ENCODE results near the gene ABHD16A.

The ABHD16A gene

DNA sequence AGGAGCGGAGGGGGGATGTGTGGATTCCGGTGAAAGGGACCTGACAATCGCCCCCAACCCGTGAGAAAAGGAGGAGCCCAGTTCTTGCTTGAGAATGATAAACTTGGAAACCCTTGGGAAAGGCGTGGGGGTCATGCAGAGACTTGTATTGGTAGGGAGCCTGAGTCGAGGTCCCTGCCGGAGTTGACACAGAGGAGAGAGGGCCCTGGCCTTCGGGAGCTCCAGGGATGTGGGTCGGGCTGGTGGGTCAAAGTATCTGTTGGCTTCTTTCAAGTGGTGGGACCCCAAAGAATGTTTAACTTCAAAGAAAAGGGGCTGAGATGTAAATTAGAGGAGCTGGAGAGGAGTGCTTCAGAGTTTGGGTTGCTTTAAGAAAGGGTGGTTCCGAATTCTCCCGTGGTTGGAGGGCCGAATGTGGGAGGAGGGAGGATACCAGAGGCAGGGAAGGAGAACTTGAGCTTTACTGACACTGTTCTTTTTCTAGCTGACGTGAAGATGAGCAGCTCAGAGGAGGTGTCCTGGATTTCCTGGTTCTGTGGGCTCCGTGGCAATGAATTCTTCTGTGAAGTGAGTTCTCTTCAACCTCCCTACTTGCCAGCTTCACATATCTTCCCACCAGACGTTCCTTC, 36.7 kb downstream of the ABHD16A start:
- H3K36me3 Mint-ChIP-seq, result peaks cover 16% of the 10 kb centered on the region
- H3K27ac Mint-ChIP-seq, result peak overlapping the region; percentile 97
- no peaks in the 10 kb centered on the region for H3K27me3 Mint-ChIP-seq
- peaks cover 55% of the 10 kb centered on the region for H3K4me1 Mint-ChIP-seq (ENCODE audit: low read depth)
- no peaks in the 10 kb centered on the region for H3K9me3 Mint-ChIP-seq (ENCODE audit: low read depth)
- H3K4me3 Mint-ChIP-seq, result peak overlapping the region; percentile 93

DNA sequence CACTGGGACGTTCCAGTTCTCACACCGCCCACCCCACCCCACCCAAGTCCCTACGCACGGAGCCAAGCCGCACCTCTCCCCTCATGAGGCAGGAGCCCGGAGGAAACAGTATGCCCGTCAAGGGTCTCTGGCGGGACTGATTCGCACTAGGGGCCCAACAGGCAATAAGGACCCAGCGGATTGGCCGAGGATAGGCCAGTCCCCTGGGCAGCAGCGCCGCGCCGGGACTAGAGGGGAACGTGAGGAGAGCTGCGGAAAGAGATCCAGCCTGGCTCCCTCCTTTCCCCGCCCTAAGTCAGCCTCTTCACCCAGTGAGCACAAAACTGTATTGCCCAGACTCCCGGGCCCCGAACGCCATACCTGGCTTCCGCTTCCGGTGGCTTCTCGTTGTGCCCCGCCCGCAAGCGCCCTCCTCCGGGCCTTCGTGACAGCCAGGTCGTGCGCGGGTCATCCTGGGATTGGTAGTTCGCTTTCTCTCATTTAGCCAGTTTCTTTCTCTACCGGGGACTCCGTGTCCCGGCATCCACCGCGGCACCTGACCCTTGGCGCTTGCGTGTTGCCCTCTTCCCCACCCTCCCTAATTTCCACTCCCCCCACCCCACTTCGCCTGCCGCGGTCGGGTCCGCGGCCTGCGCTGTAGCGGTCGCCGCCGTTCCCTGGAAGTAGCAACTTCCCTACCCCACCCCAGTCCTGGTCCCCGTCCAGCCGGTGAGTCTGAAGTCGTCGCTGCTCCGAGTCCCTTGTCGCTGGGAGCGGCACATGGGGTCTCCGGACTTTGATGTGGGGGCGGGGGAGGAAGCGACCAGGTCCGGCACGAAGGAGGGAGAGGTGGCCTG, 37.4 kb downstream of the ABHD16A start, which contains the start of gene CSNK2B:
CSNK2B (plus strand) TSS at position 580 of the 836 bp plus-strand sequence. CDS start 752 bp downstream, outside the sequence.
- H3K36me3 Mint-ChIP-seq, result peaks cover 16% of the 10 kb centered on the region
- no peaks in the 10 kb centered on the region for H3K27me3 Mint-ChIP-seq
- H3K9me3 Mint-ChIP-seq (ENCODE audit: low read depth), result no peaks in the 10 kb centered on the region
- peaks cover 60% of the 10 kb centered on the region for H3K4me1 Mint-ChIP-seq (ENCODE audit: low read depth)
- H3K4me3 Mint-ChIP-seq, result peak within 1 kb of the TSS; percentile 93
- peak within 1 kb of the TSS; percentile 97 for H3K27ac Mint-ChIP-seq

DNA sequence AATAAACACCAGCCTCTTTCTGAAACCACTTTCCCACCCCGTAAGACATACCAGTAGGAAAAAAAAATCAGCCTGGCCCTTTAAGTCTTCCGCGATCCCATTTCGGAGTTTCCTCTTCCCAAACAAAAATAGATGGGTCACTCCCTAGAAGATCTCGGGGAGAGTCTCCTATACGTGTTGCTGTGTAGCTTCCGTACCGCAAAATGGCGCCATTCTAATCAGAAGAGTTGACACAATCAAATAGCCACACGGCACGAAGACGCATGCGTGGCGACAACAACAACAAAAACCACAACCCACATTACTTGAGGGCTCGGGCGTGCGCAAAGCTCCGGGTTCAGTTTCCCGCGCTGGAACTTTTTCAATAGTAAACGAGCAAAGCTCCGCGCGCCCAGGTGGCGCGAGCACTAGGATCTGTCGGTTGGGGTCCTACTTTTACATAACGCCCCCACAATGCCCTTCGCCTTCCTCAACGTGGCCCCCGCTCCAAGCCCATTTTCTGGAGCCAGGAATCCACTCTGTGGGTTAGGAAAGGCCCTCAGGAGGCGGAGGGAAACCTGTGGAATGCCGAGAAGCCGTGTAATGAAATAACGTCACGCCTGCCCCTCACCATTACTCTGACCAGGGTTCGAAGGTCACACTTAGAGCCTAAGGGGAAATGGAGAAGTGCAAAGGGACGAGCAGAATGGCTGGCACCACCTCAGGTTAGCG, 38.2 kb downstream of the ABHD16A start, which contains the start of gene GPANK1:
GPANK1 (minus strand) TSS at position 208 of the 711 bp plus-strand sequence. CDS start 519 bp downstream, outside the sequence.
- no peaks in the 10 kb centered on the region for H3K27me3 Mint-ChIP-seq
- no peaks in the 10 kb centered on the region for H3K9me3 Mint-ChIP-seq (ENCODE audit: low read depth)
- peak within 1 kb of the TSS; percentile 93 for H3K4me3 Mint-ChIP-seq
- H3K27ac Mint-ChIP-seq, result peak within 1 kb of the TSS; percentile 97
- peaks cover 16% of the 10 kb centered on the region for H3K36me3 Mint-ChIP-seq
- H3K4me1 Mint-ChIP-seq (ENCODE audit: low read depth), result peaks cover 62% of the 10 kb centered on the region

DNA sequence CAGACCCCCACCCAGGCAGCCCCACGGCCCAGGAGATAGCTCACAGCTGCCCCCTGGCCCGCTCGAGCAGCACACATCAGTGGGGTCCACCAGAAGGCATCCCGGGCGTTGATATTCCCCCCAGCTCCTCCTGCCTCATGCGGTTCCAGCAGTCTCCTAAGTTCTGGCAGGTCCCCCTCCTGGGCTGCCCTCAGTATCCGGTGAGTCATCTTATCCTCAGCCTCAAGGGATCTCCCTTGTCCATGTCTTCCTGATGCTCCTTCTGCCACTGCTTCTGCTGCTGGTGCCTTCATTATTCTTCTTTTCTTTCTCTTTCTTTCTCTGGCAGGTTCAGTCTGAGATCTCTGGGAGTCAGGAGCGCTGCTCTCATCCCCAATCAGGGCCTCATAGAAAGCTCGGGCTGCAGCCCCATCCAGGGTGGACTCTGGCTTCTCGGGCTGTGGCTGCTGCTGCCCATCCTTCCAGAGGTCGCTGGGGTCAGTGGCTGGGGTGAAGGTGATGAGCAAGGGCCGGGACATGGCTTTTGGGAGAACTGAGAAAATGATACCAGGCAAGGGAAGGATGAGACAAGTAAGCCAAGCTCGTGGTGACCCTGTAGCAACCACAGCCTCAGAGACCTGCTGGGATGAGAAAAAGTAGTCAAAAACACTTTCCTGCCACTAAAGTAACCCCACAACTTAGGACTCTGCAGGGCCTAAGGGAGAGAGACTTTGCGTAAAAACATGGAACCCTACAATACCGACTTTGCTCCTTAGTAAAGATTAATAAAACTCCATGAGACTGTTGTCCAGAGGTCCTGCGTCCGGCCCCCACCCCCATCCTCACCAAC, 38.9 kb downstream of the ABHD16A start:
- H3K9me3 Mint-ChIP-seq (ENCODE audit: low read depth), result no peaks in the 10 kb centered on the region
- H3K27me3 Mint-ChIP-seq, result no peaks in the 10 kb centered on the region
- peak overlapping the region; percentile 93 for H3K4me3 Mint-ChIP-seq
- peak overlapping the region; percentile 97 for H3K27ac Mint-ChIP-seq
- peaks cover 68% of the 10 kb centered on the region for H3K4me1 Mint-ChIP-seq (ENCODE audit: low read depth)
- H3K36me3 Mint-ChIP-seq, result peaks cover 16% of the 10 kb centered on the region

DNA sequence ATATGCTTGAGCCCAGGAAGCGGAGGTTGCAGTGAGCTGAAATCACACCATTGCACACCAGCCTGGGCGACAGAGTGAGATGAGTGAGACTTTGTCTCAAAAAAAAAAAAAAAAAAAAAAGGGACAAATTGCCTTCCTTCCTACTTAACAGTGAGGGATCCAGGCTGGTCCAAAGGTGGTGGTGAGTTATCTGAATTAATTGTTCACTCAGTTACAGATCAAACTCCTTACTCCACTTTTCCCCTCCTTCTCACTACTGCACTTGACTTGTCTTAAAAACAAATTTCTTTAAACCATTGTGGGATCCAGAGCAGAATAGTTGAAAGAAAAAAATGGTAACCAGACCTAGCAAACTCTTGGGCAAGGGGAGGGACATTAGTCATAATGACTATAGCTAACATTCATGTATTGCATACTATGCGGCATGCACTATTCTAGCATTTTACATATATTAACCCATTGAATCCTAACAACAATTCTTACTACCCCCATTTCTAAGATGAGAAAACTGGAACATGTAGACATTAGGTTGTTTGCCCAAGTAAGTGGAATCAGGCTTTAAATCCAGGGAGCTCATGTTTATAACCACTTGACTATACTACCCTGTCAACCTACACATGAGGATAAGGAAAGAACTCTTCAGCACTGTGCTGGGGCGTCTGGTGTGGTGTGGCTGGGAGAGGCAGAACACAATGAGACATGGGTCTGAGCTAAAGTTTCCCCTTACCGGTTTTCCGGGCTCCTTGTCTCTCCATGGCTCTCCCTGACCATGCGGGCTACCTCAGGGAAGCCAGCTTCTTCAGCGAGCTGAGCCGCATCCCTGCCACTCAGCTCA, 39.8 kb downstream of the ABHD16A start:
- Mint-ChIP-seq H3K4me3 (peak overlapping the region; percentile 93), H3K36me3 (peaks cover 16% of the 10 kb centered on the region), H3K9me3 (ENCODE audit: low read depth) (no peaks in the 10 kb centered on the region), H3K27me3 (no peaks in the 10 kb centered on the region), H3K27ac (peak overlapping the region; percentile 97), H3K4me1 (ENCODE audit: low read depth) (peaks cover 70% of the 10 kb centered on the region)

DNA sequence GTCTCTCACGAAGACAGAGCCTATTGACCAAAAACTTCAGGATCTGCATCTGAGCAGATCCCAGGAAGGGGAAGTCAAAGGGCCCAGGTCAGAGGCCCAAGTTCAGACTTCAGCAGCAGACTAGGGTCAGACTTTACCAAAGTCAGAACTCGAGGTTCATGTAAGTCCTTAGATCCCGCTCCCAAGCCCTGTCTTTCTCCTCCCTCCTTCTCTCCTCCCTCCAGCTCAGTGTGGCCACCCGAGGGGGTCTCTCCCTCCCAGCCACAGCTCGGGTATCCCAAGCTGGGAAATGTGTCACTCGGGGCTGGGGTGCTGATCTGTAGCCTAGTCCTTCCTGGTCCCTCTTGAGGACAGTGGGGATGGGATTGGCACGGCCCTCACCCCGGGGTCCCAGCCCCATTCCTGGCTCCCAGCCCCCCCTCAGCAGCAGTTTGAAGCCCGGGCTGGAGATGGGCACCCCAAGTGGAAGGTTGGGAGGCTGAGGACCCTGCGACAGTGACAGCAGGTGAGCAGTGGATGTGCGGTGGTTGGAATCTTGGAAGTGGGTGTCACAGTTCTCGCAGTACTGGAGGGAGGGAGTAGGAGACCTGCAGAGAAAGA, 40.9 kb downstream of the ABHD16A start:
- H3K4me3 Mint-ChIP-seq, result peak overlapping the region; percentile 51
- no peaks in the 10 kb centered on the region for H3K9me3 Mint-ChIP-seq (ENCODE audit: low read depth)
- no peaks in the 10 kb centered on the region for H3K27me3 Mint-ChIP-seq
- H3K4me1 Mint-ChIP-seq (ENCODE audit: low read depth), result peaks cover 73% of the 10 kb centered on the region
- H3K27ac Mint-ChIP-seq, result peak overlapping the region; percentile 58
- peaks cover 17% of the 10 kb centered on the region for H3K36me3 Mint-ChIP-seq

DNA sequence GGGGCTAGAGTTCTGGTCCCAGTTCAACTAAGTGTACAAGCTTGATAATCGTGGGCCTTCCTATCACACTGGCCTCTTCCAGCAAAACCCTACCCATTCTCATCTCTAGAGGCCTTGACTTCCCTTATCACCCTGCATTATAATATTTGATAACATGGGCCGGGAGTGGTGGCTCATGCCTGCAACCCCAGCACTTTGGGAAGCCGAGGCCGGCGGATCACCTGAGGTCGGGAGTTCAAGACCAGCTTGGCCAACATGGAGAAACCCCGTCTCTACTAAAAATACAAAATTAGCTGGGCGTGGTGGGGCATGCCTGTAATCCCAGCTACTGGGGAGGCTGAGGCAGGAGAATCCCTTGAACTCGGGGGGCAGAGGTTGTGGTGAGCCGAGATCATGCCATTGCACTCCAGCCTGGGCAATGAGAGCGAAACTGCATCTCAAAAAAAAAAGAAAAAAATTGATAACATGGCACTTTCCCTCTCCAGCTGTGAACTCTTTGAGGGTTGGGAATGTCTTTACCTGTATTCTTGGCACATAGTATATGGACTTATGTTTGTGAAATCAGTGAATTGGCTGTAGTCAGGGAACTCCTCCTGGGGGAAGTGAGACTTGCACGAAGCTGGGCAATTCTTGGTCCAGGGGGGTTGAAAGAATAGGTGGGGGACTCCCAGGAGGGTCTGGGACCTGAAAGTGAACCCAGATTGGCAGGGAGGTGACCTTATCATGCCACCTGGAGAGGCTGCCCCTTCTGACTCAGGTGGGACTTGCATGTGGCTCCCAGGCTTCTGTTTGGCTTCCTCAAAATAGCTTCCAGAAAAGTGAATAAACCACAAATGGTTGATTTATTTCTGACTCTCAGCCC, 41.6 kb downstream of the ABHD16A start:
- Mint-ChIP-seq H3K36me3 (peaks cover 17% of the 10 kb centered on the region), H3K27me3 (no peaks in the 10 kb centered on the region), H3K4me3 (peak overlapping the region; percentile 94), H3K4me1 (ENCODE audit: low read depth) (peaks cover 71% of the 10 kb centered on the region), H3K9me3 (ENCODE audit: low read depth) (no peaks in the 10 kb centered on the region), H3K27ac (peak overlapping the region; percentile 64)

DNA sequence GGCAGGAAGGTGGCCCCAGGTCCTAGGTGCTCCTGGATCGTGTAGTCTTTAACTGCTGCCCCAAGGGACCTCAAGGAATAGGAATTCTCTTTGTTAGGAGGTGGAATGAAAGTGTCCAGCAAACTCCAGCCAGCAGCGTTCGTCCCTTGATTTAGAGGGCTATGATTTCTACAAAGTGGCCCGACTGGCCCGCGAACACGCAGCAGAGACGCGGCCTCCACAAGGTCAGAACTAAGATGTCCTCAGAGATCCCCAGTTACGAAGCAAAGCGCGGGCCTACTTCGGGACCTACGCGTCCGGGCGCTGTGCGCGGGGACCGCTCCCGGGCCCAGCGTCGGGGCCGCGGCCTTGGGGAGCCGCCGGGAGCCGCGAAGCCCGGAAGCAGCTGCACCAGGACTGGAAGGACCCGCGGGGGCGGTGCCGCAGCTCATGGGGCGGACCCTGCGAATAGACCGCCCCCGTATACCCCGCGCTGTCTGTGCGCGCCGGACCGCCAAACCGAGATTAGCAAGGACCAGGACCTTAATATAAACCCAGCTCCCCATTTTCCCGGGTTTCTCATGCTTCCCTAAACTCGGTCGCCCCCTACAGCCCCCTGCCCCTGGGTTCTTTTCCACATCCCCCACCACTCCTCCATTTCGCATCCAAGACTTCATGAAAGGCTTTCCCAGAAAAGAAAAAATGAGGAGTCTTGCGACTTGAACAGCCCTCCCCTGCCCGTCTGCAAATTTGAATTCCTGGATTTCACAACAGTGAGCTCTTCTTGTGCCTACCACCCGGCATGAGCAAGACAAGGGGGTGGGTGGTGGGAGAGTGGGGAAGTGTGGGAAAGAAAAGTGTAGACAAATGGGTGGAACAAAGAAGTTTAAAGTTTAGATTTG, 42.5 kb downstream of the ABHD16A start, which contains the start of gene C6orf47:
C6orf47 (minus strand) TSS at position 398 of the 881 bp plus-strand sequence. CDS start 831 bp downstream, outside the sequence.
- peak within 1 kb of the TSS; percentile 93 for H3K27ac Mint-ChIP-seq
- peak within 1 kb of the TSS; percentile 94 for H3K4me3 Mint-ChIP-seq
- peaks cover 71% of the 10 kb centered on the region for H3K4me1 Mint-ChIP-seq (ENCODE audit: low read depth)
- H3K9me3 Mint-ChIP-seq (ENCODE audit: low read depth), result no peaks in the 10 kb centered on the region
- H3K36me3 Mint-ChIP-seq, result peaks cover 17% of the 10 kb centered on the region
- no peaks in the 10 kb centered on the region for H3K27me3 Mint-ChIP-seq

DNA sequence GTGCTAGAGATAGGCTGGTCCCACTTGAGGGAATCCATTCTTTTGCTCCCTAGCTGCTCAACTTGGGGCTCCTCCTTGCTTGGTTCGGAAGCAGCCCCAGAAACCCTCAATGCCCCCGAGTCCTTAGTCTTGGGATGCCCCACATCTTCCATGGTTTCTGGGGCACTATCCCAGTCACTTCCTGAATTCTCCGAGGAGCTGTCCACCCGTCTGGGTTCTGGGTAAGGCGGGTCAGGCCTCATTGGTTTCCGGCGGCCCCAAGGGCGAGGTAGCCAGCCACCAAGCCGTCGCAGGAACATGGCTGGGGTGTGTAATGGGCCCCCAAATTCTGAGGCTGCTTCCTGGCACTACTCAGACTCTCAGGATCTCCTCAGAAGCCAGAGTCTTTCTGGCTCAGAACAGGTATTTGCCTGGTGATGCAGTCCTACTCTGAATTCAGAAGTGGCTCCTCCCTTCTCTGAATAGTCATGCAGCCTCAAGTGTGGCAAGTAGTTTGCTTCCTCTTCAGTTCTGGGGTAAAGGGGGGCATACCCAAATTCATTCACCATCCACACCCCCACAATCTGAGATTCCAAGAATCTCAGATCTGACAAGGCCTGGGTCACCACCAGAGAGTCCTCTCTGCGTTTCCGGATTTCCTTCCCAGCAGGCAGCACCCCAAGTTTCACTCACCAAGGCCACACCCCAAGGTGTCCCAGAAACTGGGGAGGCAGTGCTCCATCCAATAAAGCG, 43.3 kb downstream of the ABHD16A start:
- H3K27ac Mint-ChIP-seq, result peak overlapping the region; percentile 93
- H3K9me3 Mint-ChIP-seq (ENCODE audit: low read depth), result no peaks in the 10 kb centered on the region
- peaks cover 73% of the 10 kb centered on the region for H3K4me1 Mint-ChIP-seq (ENCODE audit: low read depth)
- no peaks in the 10 kb centered on the region for H3K27me3 Mint-ChIP-seq
- H3K4me3 Mint-ChIP-seq, result peak overlapping the region; percentile 94
- peaks cover 17% of the 10 kb centered on the region for H3K36me3 Mint-ChIP-seq

DNA sequence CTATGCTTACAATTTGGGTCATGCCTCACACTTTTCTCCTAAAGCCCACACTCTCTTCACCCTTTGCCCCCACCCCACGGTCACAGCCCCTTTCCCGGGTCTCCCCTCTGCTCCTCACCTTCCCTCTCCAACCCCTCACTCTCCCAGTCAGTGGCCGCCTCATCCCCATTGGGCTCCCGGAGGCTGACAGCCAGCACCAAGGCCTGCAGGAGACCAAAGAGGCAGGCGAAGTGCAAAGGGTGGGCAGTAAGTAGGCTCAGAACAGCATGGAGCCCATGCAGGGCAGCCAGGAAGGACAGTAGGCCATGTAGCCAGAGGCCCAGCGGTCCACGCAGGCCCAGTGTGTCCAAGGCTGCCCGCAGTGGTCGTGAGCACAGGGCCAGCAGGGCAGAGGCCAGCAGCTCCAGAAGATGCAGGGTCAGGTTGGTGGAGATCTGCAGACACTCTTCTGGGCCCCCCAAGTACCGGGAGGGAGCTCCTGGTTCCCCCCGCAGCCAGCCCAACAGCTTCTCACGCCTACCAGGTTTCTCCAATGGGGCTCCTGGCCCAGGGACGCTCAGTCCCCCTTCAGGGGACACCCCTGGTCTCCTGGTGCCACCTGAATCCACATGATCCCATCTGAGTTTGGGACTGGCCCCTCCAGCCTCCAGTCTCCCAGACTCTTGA, 44.0 kb downstream of the ABHD16A start:
- H3K4me1 Mint-ChIP-seq (ENCODE audit: low read depth), result peaks cover 66% of the 10 kb centered on the region
- H3K4me3 Mint-ChIP-seq, result peak overlapping the region; percentile 94
- peak overlapping the region; percentile 93 for H3K27ac Mint-ChIP-seq
- H3K27me3 Mint-ChIP-seq, result no peaks in the 10 kb centered on the region
- no peaks in the 10 kb centered on the region for H3K9me3 Mint-ChIP-seq (ENCODE audit: low read depth)
- H3K36me3 Mint-ChIP-seq, result peaks cover 14% of the 10 kb centered on the region

DNA sequence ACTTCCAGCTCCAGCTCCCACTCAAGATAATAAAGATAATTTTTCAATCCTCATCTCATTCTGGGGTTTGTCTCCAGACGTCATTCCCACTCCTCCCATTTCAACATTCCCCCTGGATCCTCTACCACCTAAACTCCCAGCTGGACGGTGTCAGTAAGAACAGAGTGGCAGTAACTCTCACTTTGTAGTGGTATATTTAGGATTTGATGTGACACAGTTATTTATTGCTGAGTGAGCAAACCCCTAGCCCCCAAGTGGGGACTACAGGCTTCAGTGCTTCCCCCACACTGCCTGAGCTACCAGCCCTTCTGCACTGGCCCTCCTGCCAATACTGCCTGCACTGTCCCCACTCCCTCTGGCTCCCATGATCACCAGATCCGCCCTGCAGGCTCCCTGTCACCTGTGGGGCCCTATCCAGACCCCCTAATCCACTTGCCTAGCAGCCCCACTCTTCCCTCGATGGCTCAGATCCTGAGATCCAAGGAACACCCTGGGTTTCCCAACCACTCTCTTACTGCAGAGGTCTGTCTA, 44.9 kb downstream of the ABHD16A start:
- H3K27me3 Mint-ChIP-seq, result no peaks in the 10 kb centered on the region
- H3K4me3 Mint-ChIP-seq, result peak overlapping the region; percentile 94
- H3K27ac Mint-ChIP-seq, result peak overlapping the region; percentile 72
- peaks cover 8% of the 10 kb centered on the region for H3K36me3 Mint-ChIP-seq
- no peaks in the 10 kb centered on the region for H3K9me3 Mint-ChIP-seq (ENCODE audit: low read depth)
- peaks cover 59% of the 10 kb centered on the region for H3K4me1 Mint-ChIP-seq (ENCODE audit: low read depth)
